T-helper 2 cell treated with Interferon-gamma antibody and Interleukin-4, amounts not matched to agents 100 ng/mL and 5 ng/mL, for 36 hours (primary cell): ENCODE measurements around the gene KDM6A. TPM values are rescaled to one million over a fixed set of nuclear protein-coding genes. Genes with fewer than 3 reads are reported as not detected.
"Not testable (repeated sequence)": the region's sequence is repeated elsewhere in the genome, so short reads cannot be mapped to it uniquely, and the experiment has no call there.

ENCODE experiments used
- intact Hi-C: fragments of 100-400 bp; cut with micrococcal nuclease; formaldehyde crosslinking; loops from one replicate; pipeline ENCODE4 v1.15.1; 2023
- total RNA-seq: library from RNA; stranded (reverse); gene quantifications from 2 replicates; pipeline ENCODE4 v1.2.3, GENCODE V29; 2022

KDM6A gene
- total RNA-seq, 1 donor from 2014 or later, result 24.8 TPM

DNA sequence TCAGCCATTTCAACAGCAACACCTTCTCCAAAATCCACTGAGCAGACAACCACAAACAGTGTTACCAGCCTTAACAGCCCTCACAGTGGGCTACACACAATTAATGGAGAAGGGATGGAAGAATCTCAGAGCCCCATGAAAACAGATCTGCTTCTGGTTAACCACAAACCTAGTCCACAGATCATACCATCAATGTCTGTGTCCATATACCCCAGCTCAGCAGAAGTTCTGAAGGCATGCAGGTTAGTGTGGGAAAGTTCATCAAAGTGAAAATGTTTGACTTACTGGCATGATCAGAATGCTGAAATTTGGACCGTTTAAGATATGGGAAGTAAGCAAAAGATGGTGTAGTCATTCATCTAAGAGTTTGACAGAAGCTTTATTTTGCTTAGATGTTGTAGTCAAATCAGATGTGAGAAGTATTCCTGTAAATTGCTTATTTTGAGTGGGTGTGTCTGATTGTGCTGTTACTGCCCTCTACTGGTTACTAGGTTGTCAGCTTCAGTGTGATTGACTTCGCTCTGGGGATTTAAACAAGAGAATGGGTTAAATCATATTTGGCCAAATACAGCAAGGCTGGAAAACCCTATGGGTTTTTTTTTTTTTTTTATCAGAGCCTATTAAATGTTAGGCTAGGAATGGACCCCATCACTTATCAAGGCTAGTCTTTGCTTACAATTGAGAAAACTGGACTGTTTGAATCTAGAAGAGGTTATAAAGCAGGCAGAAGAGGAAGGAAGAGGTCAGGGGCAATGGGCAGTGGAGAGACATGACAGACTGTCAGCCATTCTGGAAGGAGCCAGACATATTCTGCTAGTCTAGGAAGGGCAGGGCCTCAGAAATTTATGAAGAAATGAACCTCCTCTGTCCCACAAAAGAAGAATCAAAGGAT lies 197.4 kb downstream of the KDM6A start:
- intact Hi-C loops, result loop anchor here (2.0 to 10.0 kb wide), 4 partner anchors 198 to 806 kb away; partner anchors contain the start of genes FUNDC1 and KDM6A

- intact Hi-C loops, result loop anchor here (10.0 kb wide), 3 partner anchors 528 to 808 kb away; partner anchors contain the start of gene FUNDC1
These were observed 200.0 kb downstream of the KDM6A start for GRCh38 chrX:45073011-45073410.

GRCh38 chrX:45077748-45078424 lies 204.9 kb downstream of the KDM6A start:
- intact Hi-C loops, result loop anchor here (10.0 kb wide), 3 partner anchors 533 to 813 kb away; partner anchors contain the start of gene FUNDC1

DNA sequence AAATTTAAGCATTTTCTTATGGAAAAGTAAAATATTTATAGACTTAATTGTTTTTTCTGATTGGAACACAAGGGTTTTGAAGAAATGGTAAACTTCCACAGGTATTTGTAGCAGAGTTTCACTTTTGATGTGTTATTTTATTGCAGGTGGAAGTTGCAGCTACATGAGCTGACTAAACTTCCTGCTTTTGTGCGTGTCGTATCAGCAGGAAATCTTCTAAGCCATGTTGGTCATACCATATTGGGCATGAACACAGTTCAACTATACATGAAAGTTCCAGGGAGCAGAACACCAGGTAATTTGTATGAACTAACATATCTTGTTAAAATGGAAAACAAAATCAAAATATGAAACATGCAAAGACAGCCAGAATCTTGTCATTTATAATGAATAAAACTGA lies 210.3 kb downstream of the KDM6A start:
- intact Hi-C loops, result no loop called here

DNA sequence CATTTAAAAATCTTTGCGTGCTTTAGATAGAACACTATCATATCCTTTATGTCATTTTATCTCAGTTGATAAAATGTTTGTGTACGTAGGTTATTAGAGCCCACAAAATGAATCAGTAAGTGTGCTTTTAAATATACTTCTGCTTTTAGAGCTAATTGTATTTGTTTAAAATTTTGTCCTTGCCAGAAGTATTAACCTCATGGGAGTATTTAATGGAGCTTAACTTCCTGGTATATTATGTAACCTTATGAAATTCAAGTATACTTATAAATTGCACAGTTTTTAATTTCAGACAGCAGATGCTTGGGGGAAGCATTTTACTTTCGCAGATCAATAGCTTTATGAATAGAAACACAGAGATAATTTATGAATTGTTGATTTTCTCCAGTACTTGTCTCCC lies 237.5 kb downstream of the KDM6A start:
- intact Hi-C loops, result no loop called here

DNA sequence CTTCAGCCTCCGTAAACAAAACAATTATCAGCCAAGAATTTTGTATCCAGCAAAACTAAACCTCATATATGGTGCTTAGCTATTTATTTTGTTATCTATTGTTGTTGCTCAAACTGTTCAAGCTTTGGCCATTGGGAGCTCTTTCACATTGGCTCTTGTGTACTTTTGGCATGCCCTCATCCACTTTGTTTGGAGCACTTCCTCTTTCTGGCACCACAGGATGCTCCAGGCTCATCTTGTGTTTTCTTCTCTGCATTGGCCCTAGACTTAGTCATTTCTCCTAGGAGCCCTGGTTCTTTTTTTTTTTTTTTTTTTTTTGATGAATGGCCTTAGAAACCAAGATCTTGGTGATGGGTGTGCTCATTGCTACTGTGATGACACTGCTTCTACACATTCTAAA lies 253.2 kb downstream of the KDM6A start:
- intact Hi-C loops, result no loop called here

- intact Hi-C loops, result no loop called here
These were observed 256.0 kb downstream of the KDM6A start for GRCh38 chrX:45128896-45129454.

DNA sequence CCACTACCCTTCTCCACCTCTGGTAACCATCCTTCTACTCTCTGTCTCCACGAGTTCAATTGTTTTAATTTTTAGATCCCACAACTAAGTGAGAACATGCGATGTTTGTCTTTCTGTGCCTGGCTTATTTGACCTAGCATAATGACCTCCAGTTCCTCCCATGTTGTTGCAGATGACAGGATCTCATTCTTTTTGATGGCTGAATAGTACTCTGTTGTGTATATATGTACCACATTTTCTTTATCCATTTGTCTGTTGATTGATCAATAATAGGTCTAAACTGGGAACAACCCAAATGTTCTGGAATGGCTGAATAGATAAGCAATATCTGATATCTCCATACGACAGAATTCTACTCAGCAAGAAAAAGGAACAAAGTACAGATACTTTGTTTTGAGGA lies 260.5 kb downstream of the KDM6A start:
- intact Hi-C loops, result no loop called here

GRCh38 chrX:45134315-45134731 lies 261.3 kb downstream of the KDM6A start:
- intact Hi-C loops, result no loop called here

DNA sequence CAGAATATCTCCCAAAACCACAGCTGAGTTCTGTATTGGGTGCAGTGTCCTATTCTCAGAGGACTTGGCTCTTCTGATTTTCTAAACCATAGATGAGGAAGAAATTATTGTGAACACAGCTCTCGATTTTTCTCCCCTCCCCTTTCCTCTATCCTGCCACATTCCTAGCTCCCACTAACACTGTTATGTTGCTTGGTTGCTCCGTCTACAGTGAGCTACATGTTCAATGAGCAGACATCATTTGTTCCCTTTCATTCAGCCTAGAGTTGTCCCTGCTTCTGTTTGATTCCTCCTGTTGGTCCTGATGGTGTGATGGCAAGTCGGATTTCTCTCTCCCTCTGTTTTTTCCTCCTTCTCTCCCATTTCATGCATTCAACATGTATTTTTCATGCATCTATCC lies 261.8 kb downstream of the KDM6A start:
- intact Hi-C loops, result no loop called here

GRCh38 chrX:45135391-45136075 lies 262.5 kb downstream of the KDM6A start:
- intact Hi-C loops, result not testable (repeated sequence)

- intact Hi-C loops, result no loop called here
These were observed 264.5 kb downstream of the KDM6A start for GRCh38 chrX:45137531-45137930.

GRCh38 chrX:45138525-45138924 lies 265.5 kb downstream of the KDM6A start:
- intact Hi-C loops, result no loop called here

GRCh38 chrX:45140812-45141211 lies 267.8 kb downstream of the KDM6A start:
- intact Hi-C loops, result no loop called here

DNA sequence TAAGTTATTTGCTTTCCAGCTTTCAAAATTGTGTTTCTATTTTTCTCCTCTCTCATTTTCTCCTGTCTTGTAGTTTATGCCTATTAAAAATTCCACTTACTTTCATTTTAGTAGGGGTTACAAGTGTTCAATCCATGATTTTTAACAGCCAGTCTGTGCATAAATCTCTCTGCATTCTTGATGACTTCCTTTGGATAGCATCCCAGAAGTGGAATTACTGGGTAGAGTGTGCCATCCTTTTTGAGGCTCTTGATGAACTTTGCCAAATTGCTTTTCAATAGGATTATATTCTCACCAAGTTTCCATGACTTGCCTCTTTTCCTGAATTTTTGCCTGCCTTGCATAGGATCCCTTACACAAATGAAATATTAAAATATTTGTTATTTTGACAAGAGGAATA lies 269.2 kb downstream of the KDM6A start:
- intact Hi-C loops, result no loop called here

GRCh38 chrX:45143455-45143854 lies 270.5 kb downstream of the KDM6A start:
- intact Hi-C loops, result no loop called here

GRCh38 chrX:45145492-45146215 lies 272.7 kb downstream of the KDM6A start:
- intact Hi-C loops, result no loop called here

DNA sequence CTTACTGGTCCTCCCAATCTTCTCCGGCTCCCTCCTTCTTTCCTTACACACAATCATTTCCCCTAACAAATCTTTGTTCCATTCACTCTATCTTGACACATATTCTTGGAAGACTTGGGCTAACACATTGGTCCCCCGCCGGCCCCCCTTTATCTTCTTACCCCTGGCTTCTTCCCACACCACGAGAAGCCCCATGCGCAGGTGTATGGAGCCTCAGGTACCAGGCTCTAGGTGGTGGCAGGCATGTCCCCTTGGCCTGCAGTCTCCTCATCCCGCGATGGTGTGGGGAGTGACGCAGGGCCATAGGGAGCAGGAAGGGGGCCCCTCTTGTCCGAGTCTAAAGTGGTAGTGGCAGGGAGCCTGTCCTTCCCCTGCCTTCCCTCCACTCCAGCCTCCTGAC lies 277.8 kb downstream of the KDM6A start:
- intact Hi-C loops, result no loop called here

DNA sequence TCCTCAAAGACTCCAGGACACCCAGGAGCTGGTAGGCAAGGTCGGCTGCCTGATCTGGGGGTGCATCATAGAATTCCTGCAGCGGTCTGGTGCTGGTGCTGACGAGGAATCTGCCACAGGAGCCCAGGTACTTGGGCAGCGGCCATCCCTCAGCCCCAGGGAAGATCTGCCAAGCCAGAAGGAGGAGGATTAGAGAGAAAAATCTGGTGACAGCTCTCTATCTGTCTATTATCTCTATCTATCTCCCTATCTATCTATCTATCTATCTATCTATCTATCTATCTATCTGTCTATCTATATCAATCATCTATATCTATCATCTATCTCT lies 281.0 kb downstream of the KDM6A start:
- intact Hi-C loops, result no loop called here

- intact Hi-C loops, result no loop called here
These were observed 281.5 kb downstream of the KDM6A start for GRCh38 chrX:45154462-45154861.

GRCh38 chrX:45157647-45158046 lies 284.7 kb downstream of the KDM6A start:
- intact Hi-C loops, result no loop called here
